ENCODE data around the gene PARS2. TPM values are rescaled to one million over a fixed set of nuclear protein-coding genes. Genes with fewer than 3 reads are reported as not detected.
A peak's percentile ranks its signal among the peaks of the same experiment; 100 is the strongest.

Gene PARS2
- polyA plus RNA-seq, 1 donor = 4.5 TPM

- no peak for DNase-seq
These were observed 36.3 kb downstream of the PARS2 start for GRCh38 chr1:54728027-54728426.

DNA sequence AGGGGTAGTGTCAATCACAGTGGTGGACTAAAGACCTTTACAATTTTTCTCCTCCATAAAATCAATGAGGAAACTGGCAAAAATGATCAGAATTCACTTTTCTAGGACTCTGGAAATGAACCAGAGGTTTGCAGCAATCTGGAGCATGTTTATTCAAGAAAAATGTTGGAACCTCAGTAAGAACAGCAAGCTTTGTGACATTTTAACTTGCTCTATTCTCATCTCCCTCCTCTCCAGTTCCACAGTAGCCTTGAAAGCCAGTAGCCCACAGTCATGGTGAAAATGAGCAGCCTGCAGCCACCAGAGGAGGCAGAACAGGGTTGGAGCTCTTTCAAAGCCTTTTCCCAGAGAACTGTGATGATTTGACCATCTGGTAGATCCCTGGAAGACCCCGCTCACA lies 39.6 kb downstream of the PARS2 start:
- DNase-seq = no peak

- no peak for DNase-seq
These were observed 40.3 kb downstream of the PARS2 start for GRCh38 chr1:54723985-54724384.

DNA sequence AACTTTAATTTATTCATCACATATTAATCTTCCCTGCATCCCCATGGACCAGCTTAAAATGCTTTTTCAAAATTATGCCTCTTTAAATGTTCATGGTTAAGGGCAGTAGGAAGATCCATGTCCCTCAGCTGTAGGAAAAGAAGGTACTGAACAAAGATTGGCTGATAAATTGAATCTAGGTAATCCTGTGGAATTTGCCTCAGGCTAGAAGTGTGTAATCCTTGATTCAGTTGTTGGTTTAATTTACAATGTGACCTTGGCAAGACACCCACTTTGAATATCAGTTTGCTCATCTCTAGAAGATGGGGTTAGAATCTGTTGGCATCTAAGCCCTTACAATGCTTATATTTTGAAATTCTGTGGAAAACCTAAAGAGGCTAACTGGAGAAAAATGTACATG lies 42.6 kb downstream of the PARS2 start:
- no peak for DNase-seq

- DNase-seq = no peak
These were observed 47.9 kb downstream of the PARS2 start for GRCh38 chr1:54716299-54717047.

GRCh38 chr1:54715493-54716298 lies 48.6 kb downstream of the PARS2 start, which contains the start of gene TTC4:
TTC4 (plus strand) TSS chr1:54715861; CDS start chr1:54715909, 48 bp downstream.
- peak; percentile 88 for DNase-seq

DNA sequence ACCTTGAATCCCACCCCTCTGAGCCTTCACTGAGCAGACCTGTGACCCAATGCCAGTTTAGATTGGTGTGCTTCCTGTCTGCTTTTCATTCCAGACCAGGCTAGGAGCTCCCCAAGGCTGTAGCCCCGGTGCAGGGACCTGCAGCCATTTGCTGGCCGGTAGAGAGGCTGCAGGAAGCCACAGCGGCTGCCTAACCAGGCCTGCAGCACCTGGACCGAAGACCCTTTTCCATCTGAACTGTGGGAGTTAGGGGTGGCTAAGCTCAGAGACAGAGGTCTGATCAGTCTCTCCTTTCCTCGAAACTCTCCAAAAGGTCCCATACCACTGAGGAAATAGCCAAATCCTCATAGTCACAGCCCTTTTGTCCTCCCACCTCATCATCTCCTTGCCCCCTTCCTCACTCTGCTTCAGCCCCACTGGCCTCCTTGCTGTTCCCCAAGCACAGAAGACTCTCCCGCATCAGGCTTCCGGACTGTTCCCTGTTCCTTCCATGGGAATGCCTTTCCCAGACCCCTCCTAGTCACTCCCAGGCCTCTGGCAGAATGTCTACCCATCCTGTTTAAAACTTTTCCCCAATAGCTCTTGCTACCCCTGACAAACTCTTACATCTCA lies 49.3 kb downstream of the PARS2 start:
- peak; percentile 3 for DNase-seq

GRCh38 chr1:54711536-54711935 lies 52.8 kb downstream of the PARS2 start:
- no peak for DNase-seq

- DNase-seq = no peak
These were observed 53.5 kb downstream of the PARS2 start for GRCh38 chr1:54710841-54711240.

DNA sequence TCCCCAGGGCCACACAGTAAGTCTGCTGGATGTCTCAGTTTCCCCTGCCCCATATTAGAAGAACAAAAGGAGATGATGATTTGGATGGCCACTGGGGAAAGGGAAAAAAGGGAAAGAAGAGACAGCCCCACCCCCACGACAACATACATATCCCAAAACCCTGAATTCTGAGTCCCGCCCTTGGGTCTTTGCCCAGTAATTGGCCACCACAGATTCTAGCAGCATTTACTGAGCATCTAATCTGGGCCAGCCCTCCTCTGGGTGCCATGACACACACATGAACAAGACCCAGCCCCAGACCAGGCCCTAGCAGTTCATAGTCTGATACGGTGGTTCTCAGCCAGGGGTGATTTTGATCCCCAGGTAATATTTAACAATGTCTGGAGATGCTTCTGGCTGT lies 53.9 kb downstream of the PARS2 start:
- no peak for DNase-seq

- DNase-seq = no peak
These were observed 54.6 kb downstream of the PARS2 start for GRCh38 chr1:54709547-54710292.

GRCh38 chr1:54708385-54708784 lies 55.9 kb downstream of the PARS2 start:
- no peak for DNase-seq

Other genes with a start within 250 kb of the PARS2 start
- gene ACOT11, start 216.3 kb downstream of the PARS2 start, polyA plus RNA-seq (ENCODE audit: insufficient read length) = 7.2 TPM
- 0.85 TPM for gene FAM151A, start 141.0 kb downstream of the PARS2 start, polyA plus RNA-seq (ENCODE audit: insufficient read length)
- 5.9 TPM for gene MROH7, start 122.7 kb downstream of the PARS2 start, polyA plus RNA-seq (ENCODE audit: insufficient read length)
- 26.3 TPM for gene TTC4, start 48.7 kb downstream of the PARS2 start, polyA plus RNA-seq (ENCODE audit: insufficient read length)
- 0.17 TPM for gene TTC22, start 36.8 kb upstream of the PARS2 start, polyA plus RNA-seq (ENCODE audit: insufficient read length)
- gene DHCR24, start 122.7 kb upstream of the PARS2 start, polyA plus RNA-seq (ENCODE audit: insufficient read length) = 17.8 TPM
- not detected for gene TMEM61, start 216.1 kb upstream of the PARS2 start, polyA plus RNA-seq (ENCODE audit: insufficient read length)
- gene BSND, start 234.4 kb upstream of the PARS2 start, polyA plus RNA-seq (ENCODE audit: insufficient read length) = 0.08 TPM

All from hindlimb muscle (tissue), 1 donor.